HG03558 (cell line): Measurements from ENCODE around the gene RASGRF2.
"Not testable (repeated sequence)": the region's sequence is repeated elsewhere in the genome, so short reads cannot be mapped to it uniquely, and the experiment has no call there.

Experiments
- ATAC-seq: cut with Tn5 transposase; IDR thresholded peaks from one replicate; pipeline ENCODE4 v1.9.1; 2021; ENCODE audit warnings: moderate number of reproducible peaks; ENCODE audit not compliant: unreplicated experiment; ENCODE audit errors: extremely low read depth

The RASGRF2 gene

GRCh38 chr5:81252904-81253303 is 292.7 kb downstream of the RASGRF2 start:
- ATAC-seq, result no peak

DNA sequence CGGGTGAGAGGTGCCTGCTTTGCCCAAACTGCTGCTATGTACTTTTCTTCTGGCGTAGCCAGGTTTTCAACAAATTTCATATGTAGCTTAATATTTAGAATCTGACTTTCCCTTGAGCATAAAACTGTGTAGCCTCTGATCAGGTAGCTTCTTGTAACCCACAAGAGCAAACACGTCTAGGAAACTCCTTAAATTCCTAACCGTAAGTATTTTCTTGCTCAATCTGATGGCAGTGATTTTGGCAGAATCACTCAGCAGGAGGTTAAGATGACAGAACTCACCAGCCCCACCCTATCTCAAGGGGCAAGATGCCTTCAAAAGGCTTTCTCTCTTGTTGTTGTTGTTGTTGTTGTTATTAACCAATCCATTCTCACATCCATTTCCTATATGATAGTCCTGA is 293.7 kb downstream of the RASGRF2 start:
- no peak for ATAC-seq

DNA sequence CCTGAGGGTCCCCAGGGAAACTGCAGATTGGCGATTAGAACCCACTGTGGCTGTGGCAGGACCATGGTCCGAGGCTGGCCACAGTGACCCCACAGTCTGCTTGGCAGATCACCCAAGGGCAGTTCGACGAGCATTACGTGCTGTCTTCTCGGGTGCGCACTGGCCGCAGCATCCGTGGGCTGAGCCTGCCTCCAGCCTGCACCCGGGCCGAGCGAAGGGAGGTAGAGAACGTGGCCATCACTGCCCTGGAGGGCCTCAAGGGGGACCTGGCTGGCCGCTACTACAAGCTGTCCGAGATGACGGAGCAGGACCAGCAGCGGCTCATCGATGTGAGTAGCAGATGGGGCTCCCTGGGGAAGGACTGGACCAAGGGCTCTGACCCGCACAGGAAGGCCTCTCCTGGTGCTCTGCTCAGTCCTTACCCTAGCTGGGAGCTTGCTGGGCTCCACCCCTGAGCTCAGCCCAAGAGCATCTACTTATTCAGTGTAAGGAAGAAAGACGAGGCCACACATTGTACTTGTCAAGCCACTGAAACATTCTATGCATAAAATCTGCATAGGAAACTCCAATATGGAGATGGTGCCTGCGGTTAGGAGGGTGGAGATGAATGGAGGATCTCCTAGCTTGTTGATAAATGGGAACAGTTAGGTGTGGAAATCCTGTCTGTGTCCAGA is 294.9 kb downstream of the RASGRF2 start:
- no peak for ATAC-seq

DNA sequence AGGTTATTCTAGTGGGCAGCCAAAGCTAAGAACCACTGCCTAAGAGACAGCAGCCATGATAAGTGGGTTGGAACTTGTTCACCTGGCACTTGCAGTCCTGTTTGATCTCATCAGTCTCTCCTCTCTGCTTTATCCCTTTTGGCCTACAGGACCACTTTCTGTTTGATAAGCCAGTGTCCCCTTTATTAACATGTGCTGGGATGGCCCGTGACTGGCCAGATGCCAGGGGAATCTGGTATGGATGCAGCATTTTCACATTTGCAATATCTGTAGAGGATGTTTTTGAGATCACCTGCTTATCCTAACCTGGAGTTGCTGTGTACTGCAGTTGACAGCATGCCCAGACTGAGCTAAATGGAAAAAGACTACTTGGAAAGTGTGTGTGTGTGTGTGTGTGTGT is 296.6 kb downstream of the RASGRF2 start:
- no peak for ATAC-seq

- ATAC-seq, result not testable (repeated sequence)
Observed at GRCh38 chr5:81262796-81263195, 302.6 kb downstream of the RASGRF2 start.

DNA sequence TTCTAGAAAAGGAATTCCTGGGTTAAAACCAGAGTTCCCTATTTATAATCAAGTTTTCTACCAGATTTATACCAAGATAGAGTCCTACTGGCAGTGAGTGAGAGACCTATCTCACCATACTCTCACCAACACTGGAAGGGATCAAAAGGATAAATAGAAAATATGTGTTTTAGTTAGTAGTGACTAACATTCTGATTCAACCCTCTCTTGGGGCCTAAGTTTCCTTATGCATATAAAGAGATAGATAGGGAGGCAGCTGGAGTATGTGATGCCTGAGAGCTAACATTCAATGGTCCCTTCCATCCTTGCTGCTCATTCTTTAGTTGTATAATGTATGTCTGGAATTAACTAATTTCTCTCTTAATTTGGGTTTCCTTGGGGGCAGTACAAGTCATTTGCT is 304.9 kb downstream of the RASGRF2 start:
- ATAC-seq, result no peak

- ATAC-seq, result no peak
Observed at GRCh38 chr5:81268521-81269196, 308.5 kb downstream of the RASGRF2 start.

- no peak for ATAC-seq
Observed at GRCh38 chr5:81269751-81270393, 309.7 kb downstream of the RASGRF2 start.

DNA sequence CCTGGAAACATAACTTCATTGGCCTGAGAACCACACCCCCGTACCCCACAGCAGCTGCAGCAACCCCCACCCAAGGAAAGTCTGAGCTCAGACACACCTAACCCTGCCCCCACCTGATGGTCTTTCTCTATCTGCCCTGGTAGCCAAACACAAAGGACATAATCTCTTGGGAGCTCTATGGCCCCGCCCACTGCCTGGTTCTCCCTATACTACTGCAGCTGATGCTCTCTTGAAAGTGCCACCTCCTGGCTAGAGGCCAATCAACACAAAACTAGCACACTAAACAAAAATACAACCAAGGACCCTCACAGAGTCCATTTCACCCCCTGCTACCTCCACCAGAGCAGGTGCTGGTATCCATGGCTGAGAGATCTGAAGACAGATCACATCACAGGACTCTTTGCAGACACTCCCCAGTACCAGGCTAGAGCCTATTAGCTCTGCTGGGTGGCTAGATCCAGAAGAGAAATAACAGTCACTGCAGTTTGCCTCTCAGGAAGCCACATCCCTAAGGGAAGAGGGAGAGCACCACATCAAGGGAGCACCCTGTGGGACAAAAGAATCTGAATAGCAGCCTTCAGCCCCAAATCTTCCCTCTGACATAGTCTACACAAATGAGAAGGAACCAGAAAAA is 310.3 kb downstream of the RASGRF2 start:
- not testable (repeated sequence) for ATAC-seq
